Fibroblast of peridontal ligament (primary cell): ENCODE data around the gene PDZD2.
"Not testable (repeated sequence)": the region's sequence is repeated elsewhere in the genome, so short reads cannot be mapped to it uniquely, and the experiment has no call there.

Experiments
- DNase-seq: peaks from one replicate; pipeline ENCODE4 v3.0.0-alpha.2; 2010; ENCODE audit errors: extremely low read depth

PDZD2 gene

GRCh38 chr5:31972558-31972957, 333.6 kb downstream of the PDZD2 start:
- DNase-seq = no peak

GRCh38 chr5:31975189-31975612, 336.3 kb downstream of the PDZD2 start:
- DNase-seq = not testable (repeated sequence)

- DNase-seq = no peak
These were observed 337.2 kb downstream of the PDZD2 start for GRCh38 chr5:31976169-31976568.

GRCh38 chr5:31981361-31981945, 342.5 kb downstream of the PDZD2 start:
- DNase-seq = no peak

GRCh38 chr5:31982027-31982426, 343.1 kb downstream of the PDZD2 start:
- no peak for DNase-seq

GRCh38 chr5:31982621-31983020, 343.7 kb downstream of the PDZD2 start:
- DNase-seq = peak; percentile 22

- DNase-seq = no peak
These were observed 344.9 kb downstream of the PDZD2 start for GRCh38 chr5:31983851-31984250.

GRCh38 chr5:31984691-31985090, 345.8 kb downstream of the PDZD2 start:
- no peak for DNase-seq

GRCh38 chr5:31986101-31986500, 347.2 kb downstream of the PDZD2 start:
- DNase-seq = no peak

- peak; percentile 97 for DNase-seq
These were observed 349.2 kb downstream of the PDZD2 start for GRCh38 chr5:31987985-31988710.

- DNase-seq = peak; percentile 19
These were observed 351.2 kb downstream of the PDZD2 start for GRCh38 chr5:31990081-31990650.

GRCh38 chr5:31990701-31991110, 351.8 kb downstream of the PDZD2 start:
- no peak for DNase-seq

GRCh38 chr5:31992377-31992776, 353.4 kb downstream of the PDZD2 start:
- DNase-seq = no peak

- peak; percentile 61 for DNase-seq
These were observed 354.4 kb downstream of the PDZD2 start for GRCh38 chr5:31993165-31993961.

GRCh38 chr5:31995006-31995405, 356.1 kb downstream of the PDZD2 start:
- DNase-seq = no peak

- DNase-seq = no peak
These were observed 356.8 kb downstream of the PDZD2 start for GRCh38 chr5:31995714-31996113.

GRCh38 chr5:31996909-31997308, 358.0 kb downstream of the PDZD2 start:
- DNase-seq = no peak

- no peak for DNase-seq
These were observed 360.5 kb downstream of the PDZD2 start for GRCh38 chr5:31999470-31999869.

- DNase-seq = no peak
These were observed 361.8 kb downstream of the PDZD2 start for GRCh38 chr5:32000731-32001130.

- no peak for DNase-seq
These were observed 362.4 kb downstream of the PDZD2 start for GRCh38 chr5:32001284-32001683.

GRCh38 chr5:32001707-32002106, 362.8 kb downstream of the PDZD2 start:
- no peak for DNase-seq

- no peak for DNase-seq
These were observed 363.8 kb downstream of the PDZD2 start for GRCh38 chr5:32002755-32003154.
